GM18499 (cell line): Measurements from ENCODE around the gene ABCD1.
"Not testable (repeated sequence)": the region's sequence is repeated elsewhere in the genome, so short reads cannot be mapped to it uniquely, and the experiment has no call there.

Experiments used
- ATAC-seq: cut with Tn5 transposase; IDR thresholded peaks from one replicate; pipeline ENCODE4 v1.9.1; 2021; ENCODE audit warnings: moderate number of reproducible peaks; ENCODE audit not compliant: insufficient read depth, unreplicated experiment

ABCD1 gene

DNA sequence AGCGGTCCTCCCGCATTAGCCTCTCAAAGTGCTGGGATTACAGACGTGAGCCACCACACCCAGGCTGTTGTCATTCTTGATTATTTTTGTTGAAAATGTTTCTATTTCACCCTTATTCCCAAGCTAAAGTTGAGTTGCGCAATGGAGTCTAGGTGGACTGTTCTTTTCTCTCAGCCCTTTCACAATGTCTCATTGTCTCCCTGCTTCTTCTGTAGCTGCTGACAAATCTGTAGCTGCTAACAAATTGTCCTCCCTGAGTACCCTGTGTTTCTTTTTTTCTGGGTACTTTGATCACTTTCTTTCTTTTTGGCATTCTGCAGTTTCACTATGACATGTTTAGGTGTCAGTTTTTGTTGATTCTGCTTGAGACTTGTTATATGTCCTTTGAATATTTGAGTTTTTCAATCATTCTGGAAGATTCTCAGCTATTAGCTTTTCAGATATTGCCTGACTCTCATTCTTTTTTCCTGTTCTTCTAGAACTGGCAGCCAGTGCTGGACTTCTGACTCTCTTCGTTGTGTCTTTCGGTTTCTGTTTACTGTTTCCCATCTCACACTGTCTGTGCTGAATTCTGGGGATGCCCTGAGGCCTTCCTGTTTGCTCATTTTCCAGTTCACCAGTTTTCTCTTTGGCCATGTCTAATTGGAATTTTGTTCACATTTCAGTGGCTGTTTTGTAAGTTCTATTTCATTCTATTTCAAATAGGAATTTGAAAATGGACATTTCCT, 6.6 kb downstream of the ABCD1 start:
- ATAC-seq = no peak

DNA sequence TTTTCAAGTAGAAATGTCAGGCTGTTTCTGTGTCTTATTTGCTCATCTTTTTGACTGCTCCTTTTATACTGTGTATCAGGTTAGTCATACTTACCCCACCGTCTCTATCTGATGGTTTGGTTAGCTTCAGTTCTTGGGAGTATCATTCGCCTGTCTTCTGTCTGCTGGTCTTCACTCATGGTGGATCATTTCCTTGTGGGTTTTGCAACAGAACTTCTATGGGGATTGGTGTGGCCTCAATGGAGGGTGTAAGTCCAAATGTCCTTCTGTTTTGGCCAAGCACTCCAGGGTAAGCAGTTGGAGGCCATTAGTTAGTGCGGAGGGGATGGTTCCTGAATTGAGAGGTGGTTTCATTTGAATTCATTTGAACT, 7.2 kb downstream of the ABCD1 start:
- no peak for ATAC-seq

DNA sequence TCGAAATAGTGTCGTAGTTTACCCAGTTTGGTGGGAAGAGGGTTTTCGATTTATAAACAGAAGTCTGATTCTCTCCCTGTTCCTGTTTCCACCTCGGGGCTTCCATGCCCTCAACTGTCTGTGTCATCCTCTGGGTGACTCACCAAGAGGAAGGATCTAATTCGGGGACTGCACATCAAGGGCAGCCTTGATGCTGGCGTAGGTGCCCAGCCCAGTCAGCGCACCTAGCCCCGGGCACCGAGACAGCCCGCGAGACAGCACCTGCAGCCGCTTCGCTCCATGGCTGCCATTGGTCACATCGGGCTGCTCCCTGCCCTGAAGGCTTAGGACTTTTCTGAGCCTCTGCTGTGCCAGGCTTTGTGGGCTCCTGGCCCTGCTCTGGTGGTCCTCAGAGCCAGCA, 7.7 kb downstream of the ABCD1 start:
- no peak for ATAC-seq

DNA sequence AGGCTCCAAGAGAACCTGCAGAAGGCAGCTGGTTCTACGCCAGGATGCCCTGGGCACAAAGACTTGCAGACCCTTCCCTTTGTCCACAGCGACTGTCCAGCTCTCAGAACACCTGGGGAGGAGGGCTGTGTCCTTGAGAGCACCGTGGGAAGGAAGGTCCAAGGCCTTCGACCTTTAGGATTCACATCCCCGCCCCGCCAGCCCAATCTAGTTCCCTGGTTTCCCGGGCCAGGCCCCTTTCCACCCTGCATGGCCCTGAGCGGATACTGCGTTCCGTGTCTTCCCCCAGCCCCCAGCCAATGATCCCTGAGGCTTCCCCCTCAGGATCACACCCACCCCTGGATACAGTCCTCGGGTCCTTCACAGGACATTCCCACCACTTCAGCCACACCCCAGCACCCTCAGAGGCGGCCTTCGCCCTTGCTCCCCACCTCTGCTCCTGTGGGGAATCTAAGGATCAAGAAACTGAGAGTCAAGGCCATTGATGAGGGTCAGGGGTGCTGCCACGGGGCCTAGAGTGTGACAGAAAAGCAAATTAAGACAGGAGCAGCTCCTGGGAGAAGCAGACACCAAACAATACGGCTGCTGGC, 9.1 kb downstream of the ABCD1 start:
- no peak for ATAC-seq

DNA sequence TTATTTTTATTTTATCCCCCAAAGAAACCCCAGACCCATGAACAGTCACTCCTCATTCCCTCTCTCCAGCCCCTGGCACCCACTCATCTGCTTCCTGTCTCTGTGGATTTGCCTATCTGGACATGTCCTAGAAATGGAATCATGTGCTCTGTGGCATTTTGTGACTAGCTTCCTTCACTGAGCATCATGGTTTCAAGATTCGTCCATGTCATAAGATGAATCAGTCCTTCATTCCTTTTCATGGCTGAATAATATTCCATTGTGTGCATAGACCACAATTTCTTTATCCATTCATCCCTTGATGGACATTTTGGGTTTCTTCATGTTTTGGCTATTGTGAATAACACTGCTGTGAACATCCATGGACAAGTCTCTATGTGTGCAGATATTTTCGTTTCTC, 10.2 kb downstream of the ABCD1 start:
- ATAC-seq = no peak

DNA sequence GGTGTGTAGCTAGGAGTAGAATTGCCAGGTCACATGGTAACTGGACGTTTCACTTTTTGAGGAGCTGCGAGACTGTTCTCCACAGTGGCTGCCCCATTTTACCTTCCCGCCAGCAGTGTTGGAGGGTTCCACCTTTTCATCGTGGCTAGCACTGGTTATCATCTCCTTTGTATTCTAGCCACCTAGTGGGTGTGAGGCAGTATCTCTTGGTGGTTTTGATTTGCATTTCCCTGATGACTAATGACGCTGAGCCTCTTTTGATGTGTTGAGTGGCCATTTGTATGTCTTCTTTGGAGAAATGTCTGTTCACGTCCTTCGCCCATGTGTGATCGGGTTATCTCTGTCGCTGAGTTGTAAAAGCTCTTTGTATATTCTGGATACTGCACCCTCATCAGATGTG, 10.6 kb downstream of the ABCD1 start:
- ATAC-seq = no peak

DNA sequence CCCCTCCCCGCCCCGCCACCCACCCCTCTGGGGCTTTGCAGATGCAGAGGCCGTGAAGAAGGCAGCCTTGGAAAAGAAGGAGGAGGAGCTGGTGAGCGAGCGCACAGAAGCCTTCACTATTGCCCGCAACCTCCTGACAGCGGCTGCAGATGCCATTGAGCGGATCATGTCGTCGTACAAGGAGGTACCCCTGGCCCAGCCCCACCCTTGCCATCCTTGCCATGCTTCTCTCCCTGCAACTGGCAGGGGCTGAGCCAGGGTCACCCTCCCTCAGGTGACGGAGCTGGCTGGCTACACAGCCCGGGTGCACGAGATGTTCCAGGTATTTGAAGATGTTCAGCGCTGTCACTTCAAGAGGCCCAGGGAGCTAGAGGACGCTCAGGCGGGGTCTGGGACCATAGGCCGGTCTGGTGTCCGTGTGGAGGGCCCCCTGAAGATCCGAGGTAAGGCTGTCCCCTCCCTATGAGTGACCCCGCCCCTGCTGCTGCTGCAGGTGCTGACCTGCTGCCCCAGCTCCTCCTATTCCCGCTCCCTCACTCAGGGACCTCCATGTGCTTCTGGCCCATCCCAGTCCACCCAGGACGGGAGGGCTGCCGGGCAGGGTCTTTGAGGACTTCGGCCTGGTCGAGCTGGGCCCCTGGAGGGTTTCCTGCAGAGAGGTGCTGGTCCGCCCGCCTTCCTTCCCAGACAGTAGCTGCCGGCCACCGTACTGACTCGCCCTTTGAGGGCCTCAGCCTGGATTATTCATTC, 11.6 kb downstream of the ABCD1 start:
- ATAC-seq = no peak

DNA sequence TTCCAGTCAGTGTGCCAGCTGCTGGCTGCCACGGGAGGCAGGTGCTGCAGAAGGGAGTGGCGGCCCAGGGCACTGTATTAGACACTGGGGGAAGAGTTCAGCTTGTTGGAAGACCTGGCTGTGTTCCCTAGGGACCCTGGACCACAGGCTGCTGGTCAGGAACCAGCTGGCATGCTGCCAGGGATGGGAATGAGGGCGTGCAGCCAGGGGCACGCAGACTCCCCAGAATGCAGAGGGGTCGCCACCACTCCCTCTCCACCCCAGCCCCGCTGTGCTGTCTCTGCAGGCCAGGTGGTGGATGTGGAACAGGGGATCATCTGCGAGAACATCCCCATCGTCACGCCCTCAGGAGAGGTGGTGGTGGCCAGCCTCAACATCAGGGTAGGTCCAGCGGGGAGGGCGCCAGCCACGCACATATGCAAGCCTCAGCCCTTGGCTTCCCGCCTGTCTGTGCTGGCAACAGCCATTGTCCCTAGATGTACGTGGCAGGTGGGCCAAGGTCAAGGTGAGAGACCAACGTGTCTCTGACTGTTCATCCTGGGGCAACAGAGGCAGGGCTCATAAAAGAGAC, 12.3 kb downstream of the ABCD1 start:
- no peak for ATAC-seq

DNA sequence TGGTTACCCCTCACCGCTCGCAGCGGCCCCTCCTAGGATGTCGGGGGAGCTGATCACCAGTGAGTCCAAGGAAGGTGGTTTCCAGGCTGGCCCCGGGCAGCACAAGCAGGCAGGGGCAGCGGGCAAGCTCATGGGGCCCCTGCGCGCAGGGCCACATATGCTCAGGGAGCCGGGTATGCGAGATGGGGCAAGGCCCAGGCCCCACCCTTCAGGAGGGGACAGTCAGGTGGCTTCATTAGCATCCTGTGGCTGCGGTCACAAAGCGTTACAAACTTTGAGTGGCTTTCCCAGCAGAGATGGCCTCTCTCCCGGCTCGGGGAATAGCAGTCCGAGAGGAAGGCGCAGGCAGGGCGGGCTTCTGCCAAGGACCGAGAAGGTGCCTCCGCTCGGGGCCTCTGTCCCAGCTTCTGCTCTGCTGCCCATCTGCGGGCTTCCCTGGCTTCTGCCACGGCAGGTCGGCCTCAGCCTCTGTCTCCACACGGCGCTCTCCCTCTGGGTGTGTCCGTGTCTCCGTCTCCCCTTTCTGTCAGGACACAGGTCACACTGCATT, 13.5 kb downstream of the ABCD1 start:
- ATAC-seq = no peak

DNA sequence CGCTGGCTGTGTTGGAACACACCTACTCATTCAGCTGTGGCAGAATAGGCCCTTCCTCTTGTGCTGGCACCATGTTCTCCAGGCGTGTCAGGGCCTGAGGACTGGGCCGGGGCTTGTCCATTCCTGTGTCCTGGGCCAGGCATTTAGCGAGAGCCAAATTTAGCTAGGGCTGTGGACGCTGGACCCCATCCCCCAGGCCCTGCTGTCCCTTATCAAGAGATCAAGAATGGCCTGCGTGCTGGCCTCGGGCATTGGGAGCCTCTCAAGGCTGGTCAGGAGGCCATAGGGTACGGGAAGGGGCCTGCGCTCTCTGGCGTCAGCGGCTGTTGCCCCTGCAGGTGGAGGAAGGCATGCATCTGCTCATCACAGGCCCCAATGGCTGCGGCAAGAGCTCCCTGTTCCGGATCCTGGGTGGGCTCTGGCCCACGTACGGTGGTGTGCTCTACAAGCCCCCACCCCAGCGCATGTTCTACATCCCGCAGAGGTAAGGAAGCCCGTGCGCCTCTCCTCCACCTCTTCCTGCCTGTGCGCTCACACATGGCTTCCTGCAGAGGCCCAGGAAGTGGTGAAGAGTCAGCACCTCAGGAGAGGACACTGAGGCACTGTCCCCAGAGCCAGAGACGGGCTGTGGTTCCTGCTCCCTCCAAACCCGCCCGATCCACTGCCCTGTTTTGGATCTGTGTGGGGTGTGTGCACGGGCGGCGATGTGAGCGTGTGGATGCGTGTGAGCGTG, 15.3 kb downstream of the ABCD1 start:
- no peak for ATAC-seq

DNA sequence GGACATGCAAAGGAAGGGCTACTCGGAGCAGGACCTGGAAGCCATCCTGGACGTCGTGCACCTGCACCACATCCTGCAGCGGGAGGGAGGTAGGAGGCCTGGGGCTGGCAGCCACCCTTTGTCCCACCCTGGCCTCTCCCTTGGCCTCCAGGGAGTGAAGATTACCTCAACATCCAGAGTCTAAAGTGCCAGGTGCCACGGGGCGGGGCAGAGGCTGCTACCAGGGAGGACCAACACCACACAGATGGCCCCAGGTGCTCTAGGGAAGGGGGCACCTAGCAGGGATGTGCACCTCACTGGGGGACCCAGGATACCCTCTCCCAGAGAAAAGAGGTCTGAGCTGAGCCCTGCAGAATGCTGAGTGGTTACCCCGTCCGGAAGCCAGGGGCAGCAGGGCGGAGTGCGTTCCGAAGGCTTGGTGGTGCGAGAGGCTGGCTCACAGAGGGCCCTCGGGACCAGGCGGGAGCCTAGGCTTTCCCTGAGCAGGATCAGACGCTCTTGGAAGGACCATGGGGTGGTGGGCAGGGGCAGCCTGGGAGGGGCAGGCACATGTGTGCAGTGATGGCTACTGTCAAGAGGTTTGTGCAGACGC, 16.1 kb downstream of the ABCD1 start:
- ATAC-seq = no peak

DNA sequence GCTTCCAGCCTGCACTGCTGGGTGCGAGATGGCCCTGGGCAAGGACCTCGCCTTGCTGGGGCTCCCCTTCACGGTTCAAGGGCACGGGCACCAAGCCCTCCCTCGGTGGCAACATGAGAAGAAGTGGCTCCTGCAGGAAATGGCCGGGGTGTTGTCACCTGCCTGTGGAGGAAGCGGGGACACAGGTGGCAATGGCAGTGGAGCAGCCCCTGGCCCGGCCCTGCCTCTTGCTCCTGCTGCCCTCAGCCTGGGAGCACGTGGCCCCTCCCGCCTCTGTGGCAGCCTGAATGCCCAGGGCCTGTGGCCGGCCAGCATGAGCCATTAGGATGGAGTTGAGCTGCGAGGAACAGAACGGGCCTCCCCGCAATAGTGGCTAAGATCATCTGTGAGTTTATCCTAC, 16.8 kb downstream of the ABCD1 start:
- ATAC-seq = no peak

DNA sequence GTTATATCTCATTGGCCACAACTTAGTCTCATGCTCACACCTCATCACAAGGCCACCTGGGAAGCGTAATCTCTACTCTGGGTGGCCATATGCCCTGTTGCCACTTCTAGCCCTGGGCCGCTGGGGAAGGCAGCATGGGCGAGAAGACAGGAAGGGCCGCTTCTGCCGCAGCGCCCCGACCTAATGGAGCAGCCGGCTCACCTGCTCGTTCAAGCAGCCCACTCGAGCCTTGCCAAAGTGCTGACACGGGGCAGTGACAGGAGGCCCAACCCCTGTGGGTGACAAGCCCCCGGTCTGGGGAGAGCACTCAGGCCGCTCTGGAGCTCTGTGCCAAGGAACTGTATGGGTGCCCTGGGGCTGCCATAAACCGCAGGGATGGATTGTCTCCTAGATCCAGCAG, 17.5 kb downstream of the ABCD1 start:
- not testable (repeated sequence) for ATAC-seq

DNA sequence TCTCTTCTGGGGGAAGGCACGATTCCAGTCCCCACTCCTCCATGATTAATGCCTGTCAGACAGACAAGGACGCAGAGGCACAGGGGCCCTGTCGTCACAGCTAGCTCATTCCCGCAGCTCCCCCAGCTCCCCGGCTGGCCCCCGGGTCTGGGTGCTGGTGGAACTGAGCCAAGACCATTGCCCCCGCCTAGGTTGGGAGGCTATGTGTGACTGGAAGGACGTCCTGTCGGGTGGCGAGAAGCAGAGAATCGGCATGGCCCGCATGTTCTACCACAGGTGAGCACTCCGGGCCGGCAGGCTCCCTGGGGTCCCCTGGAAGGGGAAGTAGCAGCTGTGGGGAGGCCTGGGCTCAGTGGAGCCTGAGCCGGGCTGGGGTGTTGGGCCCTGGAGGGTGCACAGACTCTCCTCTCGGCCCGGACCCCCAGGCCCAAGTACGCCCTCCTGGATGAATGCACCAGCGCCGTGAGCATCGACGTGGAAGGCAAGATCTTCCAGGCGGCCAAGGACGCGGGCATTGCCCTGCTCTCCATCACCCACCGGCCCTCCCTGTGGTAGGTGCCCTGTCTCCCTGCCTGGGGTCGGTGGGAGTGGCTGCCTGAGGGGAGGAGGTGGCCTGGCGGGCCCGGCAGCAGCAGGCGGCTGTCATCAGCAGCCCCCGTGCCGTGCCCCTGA, 18.3 kb downstream of the ABCD1 start:
- not testable (repeated sequence) for ATAC-seq

DNA sequence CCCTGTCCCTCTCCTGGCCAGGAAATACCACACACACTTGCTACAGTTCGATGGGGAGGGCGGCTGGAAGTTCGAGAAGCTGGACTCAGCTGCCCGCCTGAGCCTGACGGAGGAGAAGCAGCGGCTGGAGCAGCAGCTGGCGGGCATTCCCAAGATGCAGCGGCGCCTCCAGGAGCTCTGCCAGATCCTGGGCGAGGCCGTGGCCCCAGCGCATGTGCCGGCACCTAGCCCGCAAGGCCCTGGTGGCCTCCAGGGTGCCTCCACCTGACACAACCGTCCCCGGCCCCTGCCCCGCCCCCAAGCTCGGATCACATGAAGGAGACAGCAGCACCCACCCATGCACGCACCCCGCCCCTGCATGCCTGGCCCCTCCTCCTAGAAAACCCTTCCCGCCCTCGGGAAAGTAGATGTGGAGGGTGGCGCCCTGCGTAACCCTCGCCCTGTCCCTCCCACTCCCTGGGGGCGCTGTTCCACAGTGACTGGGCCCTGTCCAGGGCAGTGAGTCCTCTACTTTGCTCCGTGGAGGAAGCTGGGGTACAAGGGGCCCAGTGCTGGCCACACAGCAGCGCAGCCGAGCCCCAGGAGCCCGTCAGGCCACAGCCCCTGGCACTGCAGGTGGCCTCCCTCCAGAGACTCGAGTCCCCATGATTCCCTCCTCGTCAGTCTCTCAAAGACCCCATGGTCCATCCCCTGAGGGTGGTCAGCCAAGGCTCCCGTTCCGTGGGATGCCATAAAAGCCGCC, 19.0 kb downstream of the ABCD1 start:
- not testable (repeated sequence) for ATAC-seq

DNA sequence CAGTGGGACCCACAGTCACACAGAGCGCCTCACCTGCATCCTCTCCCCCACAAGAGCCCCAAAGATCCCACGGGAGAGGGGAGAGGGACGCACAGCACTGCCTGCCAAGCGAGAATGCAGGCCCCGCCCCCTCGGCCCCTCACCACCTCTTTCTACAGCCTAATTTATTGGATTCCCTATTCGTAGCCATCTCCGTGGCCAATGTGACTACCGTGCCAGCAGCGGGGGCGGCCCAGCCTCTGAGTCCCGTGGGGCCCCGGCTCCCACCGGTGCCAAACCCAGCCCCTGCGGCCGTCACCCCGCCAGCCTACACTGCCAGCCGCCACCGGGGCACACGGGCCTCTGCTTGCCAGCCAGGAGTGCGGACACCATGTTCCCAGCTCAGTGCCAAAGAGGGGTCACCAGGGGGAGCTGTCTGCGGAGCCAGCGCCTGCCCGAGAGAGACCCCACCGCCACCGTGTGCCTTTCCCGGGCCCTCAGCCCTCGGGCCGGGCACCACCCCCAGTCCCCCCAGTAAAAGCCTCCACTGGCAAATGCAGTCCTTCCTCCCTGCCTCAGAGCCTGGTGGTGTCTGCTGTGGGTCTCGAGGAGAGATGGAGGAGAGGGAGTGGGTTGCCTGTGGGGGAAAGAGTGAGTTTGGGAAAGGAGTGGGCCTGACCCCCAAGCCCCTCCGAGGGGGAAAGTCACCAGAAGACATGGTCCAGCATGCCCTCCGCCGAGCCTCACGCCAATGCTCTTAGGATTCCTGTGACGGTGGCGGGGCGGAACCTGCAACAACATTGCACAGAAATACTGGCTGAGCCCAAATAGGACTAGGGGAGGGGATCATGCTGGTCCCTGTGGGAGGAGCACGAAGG, 19.8 kb downstream of the ABCD1 start:
- no peak for ATAC-seq

DNA sequence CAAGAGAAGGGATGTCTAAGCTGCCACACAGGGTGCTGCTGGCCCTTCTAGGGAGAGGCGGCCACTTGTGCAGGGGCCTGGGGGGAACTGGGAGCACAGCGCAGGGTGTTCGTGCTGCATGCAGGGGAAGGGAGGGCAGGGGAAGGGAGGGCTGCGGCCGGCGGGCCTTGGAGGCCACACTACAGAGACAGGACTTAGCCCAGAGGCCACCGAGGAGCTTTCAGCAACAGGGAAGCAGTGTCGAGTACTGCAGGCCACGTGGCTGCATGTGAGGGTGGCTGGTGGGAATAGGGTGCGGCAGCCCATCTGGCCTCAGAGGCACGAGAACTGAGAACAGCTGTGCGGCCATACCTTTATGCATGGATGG, 20.4 kb downstream of the ABCD1 start:
- not testable (repeated sequence) for ATAC-seq

DNA sequence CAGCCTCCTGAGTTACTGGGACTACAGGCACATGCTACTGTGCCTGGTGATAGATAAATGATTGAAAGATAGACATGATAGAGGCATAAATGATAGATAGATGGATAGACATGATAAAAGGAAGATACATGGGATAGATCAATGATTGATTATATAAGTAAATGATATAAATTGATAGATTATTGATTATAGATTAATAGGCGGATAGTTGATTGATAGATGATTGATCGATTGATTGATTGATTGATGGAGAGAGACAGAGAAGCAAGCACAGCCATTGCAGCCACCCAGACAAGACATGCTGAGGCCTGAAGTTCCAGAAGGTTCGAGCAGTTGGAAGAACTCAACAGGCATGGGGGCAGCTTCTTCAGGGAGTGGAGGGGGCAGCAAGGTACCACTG, 21.7 kb downstream of the ABCD1 start:
- no peak for ATAC-seq
